ENCODE data around the gene ACP5.

ACP5 gene

DNA sequence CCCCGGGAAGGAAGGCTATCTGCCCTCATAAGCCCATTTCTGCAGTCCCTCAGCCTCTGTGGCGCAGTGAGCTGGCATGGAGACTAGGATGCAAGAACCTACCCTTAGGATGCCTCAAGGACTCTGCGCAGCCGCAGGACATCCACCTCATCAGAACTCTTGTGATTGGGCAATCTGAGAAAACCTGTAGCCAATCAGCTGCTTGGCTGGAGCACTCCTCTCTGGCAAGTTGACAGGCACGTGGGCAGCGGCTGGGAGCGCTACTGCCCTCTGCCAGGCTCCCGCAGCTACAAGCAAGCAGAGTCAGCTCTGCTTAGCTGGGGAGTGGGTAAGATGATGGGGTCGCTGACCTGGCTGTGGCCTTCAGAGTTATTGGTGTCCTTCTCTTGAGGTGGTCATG lies 47.0 kb downstream of the ACP5 start:
- DNase-seq (ENCODE audit: low read depth), result peak; percentile 93
- H3K4me3 ChIP-seq (ENCODE audit: low read length), result no peak overlapping the region
- TF ChIP-seq, protein P1, sequence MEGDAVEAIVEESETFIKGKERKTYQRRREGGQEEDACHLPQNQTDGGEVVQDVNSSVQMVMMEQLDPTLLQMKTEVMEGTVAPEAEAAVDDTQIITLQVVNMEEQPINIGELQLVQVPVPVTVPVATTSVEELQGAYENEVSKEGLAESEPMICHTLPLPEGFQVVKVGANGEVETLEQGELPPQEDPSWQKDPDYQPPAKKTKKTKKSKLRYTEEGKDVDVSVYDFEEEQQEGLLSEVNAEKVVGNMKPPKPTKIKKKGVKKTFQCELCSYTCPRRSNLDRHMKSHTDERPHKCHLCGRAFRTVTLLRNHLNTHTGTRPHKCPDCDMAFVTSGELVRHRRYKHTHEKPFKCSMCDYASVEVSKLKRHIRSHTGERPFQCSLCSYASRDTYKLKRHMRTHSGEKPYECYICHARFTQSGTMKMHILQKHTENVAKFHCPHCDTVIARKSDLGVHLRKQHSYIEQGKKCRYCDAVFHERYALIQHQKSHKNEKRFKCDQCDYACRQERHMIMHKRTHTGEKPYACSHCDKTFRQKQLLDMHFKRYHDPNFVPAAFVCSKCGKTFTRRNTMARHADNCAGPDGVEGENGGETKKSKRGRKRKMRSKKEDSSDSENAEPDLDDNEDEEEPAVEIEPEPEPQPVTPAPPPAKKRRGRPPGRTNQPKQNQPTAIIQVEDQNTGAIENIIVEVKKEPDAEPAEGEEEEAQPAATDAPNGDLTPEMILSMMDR (IDR thresholded peaks at IDR 0.05; ENCODE audit: insufficient read depth, low read depth, low read length, missing control alignments), result peak; percentile 50

DNA sequence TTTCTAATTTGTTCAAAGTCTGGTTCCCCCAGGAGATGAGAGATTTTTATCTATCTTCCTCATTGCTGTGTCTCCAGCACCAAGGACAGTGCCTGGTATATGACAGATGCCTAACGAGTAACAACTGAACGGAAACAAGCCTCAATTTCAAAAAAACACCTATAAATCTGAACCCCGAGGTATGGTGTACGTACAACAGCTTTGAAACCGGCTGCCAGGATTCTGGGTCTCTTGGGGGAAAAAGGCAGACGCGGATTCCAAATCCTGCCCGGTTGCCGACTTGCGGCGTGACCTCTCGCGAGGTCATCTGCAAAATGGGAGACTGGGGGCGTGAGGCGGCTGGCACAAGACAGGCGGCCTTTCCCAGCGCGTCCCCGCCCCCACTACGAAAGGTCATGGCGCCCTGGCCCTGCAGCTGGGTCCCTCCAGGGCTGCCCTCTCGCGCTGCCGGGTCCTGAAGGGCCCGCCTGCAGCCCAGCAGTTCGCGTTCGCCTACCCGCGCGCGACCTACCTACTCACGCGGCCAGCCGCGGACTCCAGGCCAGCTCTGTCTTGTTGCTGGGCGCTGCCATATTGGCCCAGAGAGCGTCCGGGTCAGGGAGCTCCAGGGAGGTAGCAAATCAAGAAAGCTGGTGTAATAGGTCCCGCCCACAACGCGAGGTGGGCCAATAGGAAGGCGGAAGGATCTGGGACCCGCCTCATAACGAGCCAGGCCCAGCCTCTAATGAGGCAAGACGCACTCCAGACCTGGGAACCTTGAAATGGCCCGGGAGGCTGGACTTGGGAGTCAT lies 48.7 kb downstream of the ACP5 start, which contains the start of gene ECSIT:
Gene ECSIT (minus strand): TSS at position 584 of the 791 bp plus-strand sequence. CDS start 9,964 bp downstream, outside the sequence.
- DNase-seq (ENCODE audit: low read depth), result peak; percentile 99
- TF ChIP-seq, protein P1 (IDR thresholded peaks at IDR 0.05; ENCODE audit: insufficient read depth, low read depth, low read length, missing control alignments), result no peak
- peak within 1 kb of the TSS; percentile 91 for H3K4me3 ChIP-seq (ENCODE audit: low read length)

Measured in epithelial cell of esophagus (primary cell).